ENCODE results near the gene TBC1D2.

TBC1D2 gene

DNA sequence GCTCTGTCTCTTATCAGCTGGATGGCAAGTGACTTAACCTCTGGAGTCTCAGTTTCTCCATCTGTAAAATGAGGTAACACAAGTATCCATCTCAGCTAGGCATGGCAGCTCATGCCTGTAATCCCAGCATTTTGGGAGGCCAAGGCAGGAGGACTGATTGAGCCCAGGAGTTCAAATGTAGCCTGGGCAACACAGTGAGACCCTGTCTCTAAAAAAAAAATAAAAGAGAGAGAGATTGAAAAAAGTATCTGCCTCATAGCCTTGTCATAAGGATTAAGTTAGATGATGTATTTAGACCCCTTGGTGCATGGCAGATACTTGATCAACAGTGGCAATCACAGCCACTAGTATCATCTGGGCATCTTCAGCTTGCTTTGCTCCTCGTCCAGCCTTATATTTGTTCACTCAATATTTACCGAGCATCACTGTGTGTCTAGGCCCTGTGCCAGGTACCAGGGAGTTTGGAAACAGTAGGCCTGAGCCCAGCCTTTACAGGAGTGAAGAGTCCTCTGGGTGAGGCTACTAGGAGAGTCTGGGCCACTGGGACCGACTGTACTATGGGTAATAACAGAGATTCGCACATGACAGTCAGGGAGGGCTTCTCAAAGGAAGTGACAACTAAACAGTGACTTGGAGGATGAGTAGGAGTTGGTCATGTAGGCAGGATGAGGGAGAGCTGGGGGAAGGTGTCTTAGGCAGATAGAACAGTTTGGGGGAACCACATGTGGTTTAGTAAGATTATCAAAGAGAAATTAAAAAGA lies 97.2 kb downstream of the TBC1D2 start:
- no peak for DNase-seq

DNA sequence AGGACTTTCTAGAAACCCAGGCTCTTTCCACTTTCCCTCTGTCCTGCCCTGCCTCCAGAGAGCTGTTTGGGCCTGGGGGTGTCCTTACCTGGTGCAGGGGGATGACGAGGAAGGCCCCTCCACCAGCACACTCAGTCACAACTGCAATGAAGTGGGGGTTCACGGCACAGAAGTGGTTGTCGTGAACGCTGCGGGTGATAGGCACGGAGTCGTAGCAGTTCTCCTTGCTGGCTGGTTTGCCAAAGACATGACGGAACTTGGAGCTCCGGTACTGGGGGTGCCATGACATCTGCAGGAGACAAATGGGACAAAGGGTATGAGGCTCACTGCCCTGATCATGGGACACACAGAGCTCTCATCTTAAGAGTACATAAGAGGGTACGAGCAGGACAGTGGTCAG lies 98.1 kb downstream of the TBC1D2 start:
- no peak for DNase-seq

GRCh38 chr9:98154678-98155077 lies 100.8 kb downstream of the TBC1D2 start:
- no peak for DNase-seq

GRCh38 chr9:98152526-98152925 lies 102.9 kb downstream of the TBC1D2 start:
- DNase-seq, result no peak

DNA sequence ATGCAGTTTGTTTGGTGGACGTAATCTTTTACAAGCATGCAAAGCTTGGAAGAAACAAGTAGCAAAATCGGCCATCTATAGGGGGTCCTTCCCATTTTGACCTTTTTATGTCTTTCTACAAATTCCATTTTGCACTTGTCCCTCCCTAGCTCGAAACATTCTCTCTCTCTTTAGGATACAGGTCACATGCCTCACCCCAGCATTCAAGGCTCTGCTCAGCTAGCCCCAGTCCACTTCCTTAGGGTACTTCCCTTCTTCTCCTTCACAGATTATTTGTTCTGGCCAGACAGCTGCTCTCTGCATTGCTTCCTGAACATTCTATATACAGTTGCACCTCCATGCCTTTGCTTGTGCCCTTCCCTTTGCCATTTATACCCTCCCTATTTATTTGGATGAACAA lies 104.7 kb downstream of the TBC1D2 start:
- no peak for DNase-seq

GRCh38 chr9:98150164-98150563 lies 105.3 kb downstream of the TBC1D2 start:
- DNase-seq, result no peak

DNA sequence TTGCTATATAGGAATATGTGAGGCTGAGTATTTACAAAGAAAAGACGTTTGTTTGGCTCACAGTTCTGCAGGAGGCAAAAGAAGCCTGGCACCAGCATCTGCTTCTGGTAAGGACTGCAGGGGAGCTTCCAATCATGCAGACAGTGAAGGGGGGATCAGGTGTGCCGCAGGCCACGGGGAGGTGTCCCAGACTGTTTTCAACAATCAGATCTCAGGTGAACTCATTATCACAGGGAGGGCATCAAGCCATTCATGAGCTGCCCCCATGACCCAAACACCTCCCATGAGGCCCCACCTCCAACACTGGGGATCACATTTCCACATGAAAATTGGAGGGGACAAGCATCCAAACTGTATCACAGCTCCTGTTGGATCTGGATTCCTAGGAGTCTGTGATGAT lies 106.0 kb downstream of the TBC1D2 start:
- no peak for DNase-seq
